ENCODE results near the gene PCDH9.
"Not testable (repeated sequence)": the region's sequence is repeated elsewhere in the genome, so short reads cannot be mapped to it uniquely, and the experiment has no call there.

PCDH9 gene

DNA sequence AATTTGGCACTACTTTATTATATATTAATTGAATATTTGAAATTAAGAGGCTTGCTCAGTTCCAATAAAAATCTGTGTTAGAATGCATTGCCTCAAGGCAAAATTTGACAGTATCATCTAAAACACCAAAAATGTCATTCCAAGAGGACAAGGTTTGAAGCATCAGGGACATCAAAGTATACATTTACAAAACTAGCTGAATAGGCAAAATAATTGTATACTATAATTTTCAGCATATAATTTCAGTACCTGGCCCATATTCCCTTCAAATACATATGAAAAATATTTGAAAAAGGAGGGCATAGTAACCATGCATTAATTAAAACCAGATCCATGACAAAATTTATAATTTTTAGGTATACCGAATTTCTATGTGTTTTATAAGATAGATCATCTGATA is 963.8 kb downstream of the PCDH9 start:
- DNase-seq (ENCODE audit: low read depth in 2 of 2) = no peak

DNA sequence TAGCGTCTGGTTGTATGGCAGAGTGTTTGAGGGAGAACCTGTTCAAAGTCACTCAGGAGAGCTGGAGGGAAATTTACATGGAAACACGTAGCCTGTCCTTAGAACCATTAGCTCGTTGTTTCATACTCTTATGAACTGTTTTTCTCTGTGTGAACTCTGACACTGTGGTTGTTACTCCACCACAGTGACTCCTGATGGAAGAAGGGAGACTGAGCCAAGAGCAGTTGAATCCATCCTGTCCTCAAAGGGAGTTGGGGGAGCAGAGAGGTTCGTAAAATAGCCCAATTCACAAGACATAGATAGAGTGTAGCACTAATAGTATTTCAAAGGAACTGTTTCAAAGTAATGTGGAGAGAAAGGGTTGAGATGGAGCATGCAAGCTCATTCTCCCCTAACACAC is 964.8 kb downstream of the PCDH9 start:
- no peak for DNase-seq (ENCODE audit: low read depth in 2 of 2)

DNA sequence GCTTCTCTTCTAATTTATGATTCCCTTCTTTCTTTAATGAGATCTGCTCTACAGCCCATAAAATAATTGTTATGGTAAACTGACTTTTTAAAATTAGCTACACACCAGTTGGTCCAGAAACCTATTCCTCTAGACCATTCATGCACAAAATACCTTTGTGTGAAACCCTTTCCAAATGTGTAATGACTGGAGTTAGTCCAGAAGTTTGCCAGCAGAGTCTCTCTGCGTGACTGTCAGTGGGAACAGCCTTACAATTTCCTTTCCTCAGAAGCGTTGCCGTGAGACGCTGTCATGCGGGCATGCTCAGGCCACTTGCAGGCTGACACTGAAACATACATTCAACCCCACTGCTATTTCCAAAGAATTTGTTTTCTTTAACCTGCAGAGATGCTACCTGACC is 965.2 kb downstream of the PCDH9 start:
- DNase-seq (ENCODE audit: low read depth in 2 of 2) = no peak

DNA sequence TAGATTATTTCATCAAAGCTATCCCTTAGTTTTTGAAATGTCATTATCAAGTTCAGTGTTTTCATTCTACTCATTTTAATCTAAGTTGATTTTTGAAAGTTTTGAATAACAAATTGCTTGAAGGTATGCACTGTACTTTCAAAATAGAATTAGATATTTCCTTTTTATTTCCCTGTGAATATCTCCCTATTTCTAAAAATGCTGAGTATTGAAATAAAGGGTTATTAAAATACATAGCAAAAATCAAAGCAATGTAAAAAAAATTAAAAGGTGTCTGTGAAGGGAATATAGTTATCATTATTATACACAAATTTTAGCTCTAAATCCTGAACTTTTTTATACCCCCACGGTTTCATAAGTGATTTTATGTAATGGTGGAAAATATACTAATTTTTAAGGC is 967.8 kb downstream of the PCDH9 start:
- no peak for DNase-seq (ENCODE audit: low read depth in 2 of 2)

DNA sequence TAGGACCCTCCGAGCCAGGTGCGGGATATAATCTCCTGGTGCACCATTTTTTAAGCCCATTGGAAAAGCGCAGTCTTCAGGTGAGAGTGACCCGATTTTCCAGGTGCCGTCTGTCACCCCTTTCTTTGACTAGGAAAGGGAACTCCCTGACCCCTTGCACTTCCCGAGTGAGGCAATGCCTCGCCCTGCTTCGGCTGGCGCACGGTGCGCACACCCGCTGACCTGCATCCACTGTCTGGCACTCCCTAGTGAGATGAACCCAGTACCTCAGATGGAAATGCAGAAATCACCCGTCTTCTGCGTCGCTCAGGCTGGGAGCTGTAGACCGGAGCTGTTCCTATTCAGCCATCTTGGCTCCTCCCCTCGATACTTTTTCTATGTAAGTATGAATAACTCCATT is 970.7 kb downstream of the PCDH9 start:
- not testable (repeated sequence) for DNase-seq (ENCODE audit: low read depth in 2 of 2)
